GM19324 (cell line): ENCODE data around the gene MEGF11.

ENCODE experiments used
- ATAC-seq: cut with Tn5 transposase; IDR thresholded peaks from one replicate; pipeline ENCODE4 v1.9.1; 2021; ENCODE audit warnings: mild to moderate bottlenecking, moderate library complexity; ENCODE audit not compliant: unreplicated experiment, low FRiP score

Gene MEGF11

GRCh38 chr15:66184492-66184891 lies 69.1 kb downstream of the MEGF11 start:
- ATAC-seq = no peak

GRCh38 chr15:66180531-66181097 lies 72.9 kb downstream of the MEGF11 start:
- ATAC-seq = no peak

GRCh38 chr15:66178531-66178910 lies 75.0 kb downstream of the MEGF11 start:
- no peak for ATAC-seq

- no peak for ATAC-seq
Measured at GRCh38 chr15:66172324-66172980, 81.1 kb downstream of the MEGF11 start.

- ATAC-seq = no peak
Measured at GRCh38 chr15:66171841-66172240, 81.7 kb downstream of the MEGF11 start.

GRCh38 chr15:66170716-66171115 lies 82.8 kb downstream of the MEGF11 start:
- ATAC-seq = no peak

- ATAC-seq = no peak
Measured at GRCh38 chr15:66170042-66170441, 83.5 kb downstream of the MEGF11 start.

- no peak for ATAC-seq
Measured at GRCh38 chr15:66169625-66170024, 83.9 kb downstream of the MEGF11 start.

- no peak for ATAC-seq
Measured at GRCh38 chr15:66169023-66169422, 84.5 kb downstream of the MEGF11 start.

- no peak for ATAC-seq
Measured at GRCh38 chr15:66167854-66168253, 85.7 kb downstream of the MEGF11 start.

GRCh38 chr15:66165856-66166255 lies 87.7 kb downstream of the MEGF11 start:
- ATAC-seq = no peak

- no peak for ATAC-seq
Measured at GRCh38 chr15:66164788-66165187, 88.8 kb downstream of the MEGF11 start.

GRCh38 chr15:66163553-66163952 lies 90.0 kb downstream of the MEGF11 start:
- no peak for ATAC-seq

GRCh38 chr15:66162286-66162685 lies 91.3 kb downstream of the MEGF11 start:
- ATAC-seq = no peak

- no peak for ATAC-seq
Measured at GRCh38 chr15:66161575-66162118, 91.9 kb downstream of the MEGF11 start.

- ATAC-seq = no peak
Measured at GRCh38 chr15:66161108-66161507, 92.4 kb downstream of the MEGF11 start.

- ATAC-seq = no peak
Measured at GRCh38 chr15:66157507-66157906, 96.0 kb downstream of the MEGF11 start.

- no peak for ATAC-seq
Measured at GRCh38 chr15:66156310-66156975, 97.1 kb downstream of the MEGF11 start.

- ATAC-seq = no peak
Measured at GRCh38 chr15:66155065-66155464, 98.5 kb downstream of the MEGF11 start.

- no peak for ATAC-seq
Measured at GRCh38 chr15:66154581-66154980, 99.0 kb downstream of the MEGF11 start.

- peak; percentile 62 for ATAC-seq
Measured at GRCh38 chr15:66153549-66154415, 99.8 kb downstream of the MEGF11 start.
